Urinary bladder (tissue), 4 donors: ENCODE measurements around the gene PRDM11. TPM values are rescaled to one million over a fixed set of nuclear protein-coding genes. Genes with fewer than 3 reads are reported as not detected.
A peak's percentile ranks its signal among the peaks of the same experiment; 100 is the strongest.

Source experiments
- DNase-seq: peaks from one replicate; pipeline ENCODE4 v3.0.0-alpha.2; 2015; ENCODE audit errors: extremely low spot score
- H3K27ac ChIP-seq: one replicate; pipeline ENCODE4 v1.5.1; 2013; ENCODE audit warnings: low read depth, mild to moderate bottlenecking, moderate library complexity
- H3K36me3 ChIP-seq: one replicate; pipeline ENCODE4 v1.6.1; 2013; ENCODE audit warnings: mild to moderate bottlenecking, moderate library complexity; ENCODE audit not compliant: insufficient read depth
- H3K4me1 ChIP-seq: one replicate; pipeline ENCODE4 v1.6.1; 2013; ENCODE audit warnings: mild to moderate bottlenecking, moderate library complexity; ENCODE audit not compliant: insufficient read depth
- H3K4me3 ChIP-seq: one replicate; pipeline ENCODE4 v1.5.1; 2013; ENCODE audit warnings: low read depth, low read length
- WGBS: extraction: QIAGEN DNeasy Blood & Tissue Kit; methylation state at CpG from one replicate; pipeline ENCODE4 v1.1.7; 2013; 5-methylcytosine and 5-hydroxymethylcytosine counted together
- polyA plus RNA-seq: library from polyadenylated mRNA; stranded (reverse); fragments of 200-250 nt; gene quantifications from one replicate; pipeline ENCODE4 v1.2.3, GENCODE V29; 2013
- total RNA-seq: library from RNA; depleted of rRNA; stranded (reverse); fragments of >200 nt; gene quantifications from one replicate; pipeline ENCODE4 v1.2.3, GENCODE V29; 2014
- donor health status: healthy with polysubstance abuse.
- donor health status: healthy.

The PRDM11 gene
- total and polyA plus RNA-seq, 2 donors: 13.7 to 17.2 TPM

DNA sequence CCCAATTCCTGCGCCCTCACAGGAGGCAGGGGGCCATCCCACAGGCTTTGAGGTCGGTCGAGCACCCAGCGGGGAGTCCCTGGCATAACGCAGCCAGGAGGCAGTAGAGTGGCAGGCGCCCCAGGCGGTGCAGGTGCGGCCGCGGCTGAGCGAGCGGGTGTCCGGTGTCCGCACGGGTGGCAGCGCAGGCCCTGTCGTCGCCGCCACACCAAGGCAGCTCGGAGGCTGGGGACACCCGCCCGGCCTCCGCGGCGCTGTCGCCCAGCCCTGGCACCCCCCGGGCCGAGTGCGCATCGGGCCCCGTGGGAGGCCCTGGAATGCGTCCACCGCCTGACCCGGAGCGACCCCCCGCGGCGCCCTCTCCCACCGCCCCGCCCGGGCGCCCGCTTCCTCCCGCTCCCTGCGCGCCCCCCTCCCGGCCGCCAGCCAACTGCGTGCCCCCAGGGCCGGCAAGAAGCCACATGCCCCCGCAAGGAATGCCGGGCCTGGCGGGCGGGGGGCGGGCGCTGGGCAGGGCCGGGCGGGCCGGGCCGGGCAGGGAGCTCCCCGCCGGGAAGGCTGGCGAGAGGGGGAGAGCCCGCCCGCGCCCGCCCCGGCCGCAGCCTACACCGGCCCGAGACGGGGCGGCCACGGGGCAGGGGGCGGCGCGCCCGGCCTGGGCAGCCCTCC lies 33.9 kb downstream of the PRDM11 start:
- WGBS: 1% methylated on average over 77 of the region's 78 CpGs
- no peak for DNase-seq
- Histone ChIP-seq H3K27ac (peak overlapping the region; percentile 76), H3K4me3 (peak overlapping the region; percentile 79), H3K36me3 (no peaks in the 10 kb centered on the region), H3K4me1 (no peaks in the 10 kb centered on the region)

DNA sequence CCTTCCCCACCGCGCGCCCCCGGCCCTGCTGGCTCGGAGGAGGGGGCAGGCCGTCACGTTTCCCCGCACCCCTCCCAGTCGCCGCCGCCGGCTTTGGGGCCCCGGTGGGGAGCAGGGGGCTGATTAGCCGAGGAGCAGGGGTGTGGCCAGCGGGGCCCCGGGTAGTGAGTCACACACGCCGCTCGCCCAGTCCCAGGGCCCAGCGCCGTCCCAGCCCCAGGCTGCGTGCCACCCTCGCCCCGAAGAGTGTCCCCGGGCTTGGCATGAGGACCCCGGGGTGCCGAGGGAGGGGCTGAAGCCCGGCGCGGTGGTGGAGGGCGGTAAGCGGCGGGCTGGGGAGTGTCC lies 34.4 kb downstream of the PRDM11 start:
- Histone ChIP-seq H3K36me3 (no peaks in the 10 kb centered on the region), H3K27ac (peak overlapping the region; percentile 76), H3K4me3 (peak overlapping the region; percentile 79), H3K4me1 (no peaks in the 10 kb centered on the region)
- DNase-seq: no peak
- WGBS: 1% methylated on average over 32 of the region's 33 CpGs

DNA sequence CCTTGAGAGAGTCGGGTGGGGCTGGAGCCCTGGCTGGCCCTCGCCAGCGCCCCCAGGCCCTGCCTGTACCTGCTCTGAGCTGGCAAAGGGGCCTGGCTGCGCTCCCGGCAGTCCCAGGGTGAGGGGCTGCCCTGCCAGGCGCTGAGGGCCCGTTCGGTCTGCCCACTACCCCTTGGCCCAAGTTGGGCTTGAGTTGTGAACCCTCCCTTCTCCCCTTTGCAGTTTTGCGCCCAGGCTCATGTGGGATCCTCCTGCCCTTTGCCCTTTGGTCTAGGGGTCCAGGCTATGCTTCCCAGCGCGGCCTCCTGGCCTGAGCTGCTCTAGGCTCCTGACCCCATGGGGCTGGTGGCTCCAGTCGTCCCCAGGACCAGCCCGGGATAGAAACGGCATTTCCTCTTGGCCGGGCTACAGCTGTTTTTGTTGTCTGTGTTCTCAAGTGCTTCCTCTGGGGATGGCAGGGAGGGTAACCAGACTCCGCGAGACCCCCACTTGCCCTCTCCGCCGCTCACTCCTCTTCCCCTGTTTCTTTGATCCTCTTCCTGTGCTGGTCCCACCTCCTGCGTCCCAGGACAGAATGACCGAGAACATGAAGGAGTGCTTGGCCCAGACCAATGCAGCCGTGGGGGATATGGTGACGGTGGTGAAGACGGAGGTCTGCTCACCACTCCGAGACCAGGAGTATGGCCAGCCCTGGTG lies 34.9 kb downstream of the PRDM11 start:
- H3K4me1 ChIP-seq: no peaks in the 10 kb centered on the region
- no peaks in the 10 kb centered on the region for H3K36me3 ChIP-seq
- 44% methylated on average over 25 of the region's 25 CpGs for WGBS
- DNase-seq: no peak
- peak overlapping the region; percentile 79 for H3K4me3 ChIP-seq
- peak overlapping the region; percentile 76 for H3K27ac ChIP-seq

DNA sequence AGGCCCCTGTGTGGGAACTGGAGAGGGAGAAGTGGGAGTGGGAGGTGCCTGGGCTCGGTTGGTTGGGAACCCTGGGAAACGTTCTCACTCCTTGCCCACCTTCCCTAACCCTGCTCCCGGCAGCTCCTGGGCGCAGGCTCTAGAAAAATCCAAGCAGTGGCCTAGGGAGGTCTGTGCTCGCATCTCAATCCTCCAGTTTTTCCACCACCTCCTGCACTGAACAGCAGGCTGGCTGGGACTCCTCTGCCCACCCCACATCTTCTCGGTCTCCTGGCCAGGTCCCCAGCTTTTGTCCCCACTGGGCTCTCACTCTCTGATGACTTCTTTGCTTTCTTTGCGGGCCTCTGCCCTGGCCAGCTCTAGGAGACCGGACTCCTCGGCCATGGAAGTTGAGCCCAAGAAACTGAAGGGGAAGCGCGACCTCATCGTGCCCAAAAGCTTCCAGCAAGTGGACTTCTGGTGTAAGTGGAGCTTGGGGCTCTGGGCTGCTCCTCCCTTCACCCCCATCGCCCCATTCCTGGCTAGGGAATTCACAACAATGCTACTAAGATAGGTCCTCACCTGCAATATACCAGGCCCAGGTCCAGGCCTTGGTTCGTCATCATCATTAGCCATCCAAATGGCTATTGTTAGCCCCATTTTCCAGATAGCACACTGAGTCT lies 35.6 kb downstream of the PRDM11 start:
- peak overlapping the region; percentile 79 for H3K4me3 ChIP-seq
- WGBS: 90% methylated on average over 14 of the region's 14 CpGs
- no peak for DNase-seq
- H3K27ac ChIP-seq: peak overlapping the region; percentile 31
- no peaks in the 10 kb centered on the region for H3K36me3 ChIP-seq
- no peaks in the 10 kb centered on the region for H3K4me1 ChIP-seq

DNA sequence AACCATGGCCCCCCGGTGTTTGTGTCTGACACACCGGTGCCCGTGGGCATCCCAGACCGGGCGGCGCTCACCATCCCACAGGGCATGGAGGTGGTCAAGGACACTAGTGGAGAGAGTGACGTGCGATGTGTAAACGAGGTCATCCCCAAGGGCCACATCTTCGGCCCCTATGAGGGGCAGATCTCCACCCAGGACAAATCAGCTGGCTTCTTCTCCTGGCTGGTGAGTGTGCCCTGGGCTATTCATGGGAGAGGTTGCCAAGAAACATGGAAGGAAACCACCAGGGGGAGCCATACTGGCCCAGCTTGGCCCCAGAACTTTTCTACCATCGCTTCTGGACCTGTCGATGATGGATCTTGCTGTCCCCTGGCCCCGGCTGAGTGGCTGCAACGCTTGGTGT lies 36.5 kb downstream of the PRDM11 start:
- DNase-seq: no peak
- Histone ChIP-seq H3K36me3 (no peaks in the 10 kb centered on the region), H3K4me3 (no peak overlapping the region), H3K27ac (no peak overlapping the region), H3K4me1 (no peaks in the 10 kb centered on the region)
- WGBS: 94% methylated on average over 14 of the region's 14 CpGs

DNA sequence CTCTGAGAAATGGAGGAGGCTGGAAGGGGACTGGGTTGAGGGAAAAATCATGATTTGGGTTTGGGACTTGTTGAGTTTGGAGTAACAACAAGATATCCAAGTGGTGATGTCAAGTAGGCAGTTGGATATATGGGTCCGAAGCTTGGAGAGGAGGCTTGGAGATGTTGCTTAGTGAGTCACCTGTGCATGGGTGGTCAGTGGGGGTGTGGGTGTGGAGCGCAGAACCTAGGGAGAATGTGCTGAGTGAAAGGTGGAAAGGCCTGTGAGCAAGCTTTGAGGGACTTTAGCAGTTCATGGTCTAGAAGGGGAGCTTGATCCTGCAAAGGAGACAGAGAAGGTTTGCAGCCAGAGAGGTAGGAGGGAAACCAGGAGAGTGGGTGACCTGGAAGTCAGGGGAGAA lies 38.2 kb downstream of the PRDM11 start:
- H3K36me3 ChIP-seq: no peaks in the 10 kb centered on the region
- H3K27ac ChIP-seq: no peak overlapping the region
- 93% methylated on average over 2 of the region's 2 CpGs for WGBS
- H3K4me3 ChIP-seq: no peak overlapping the region
- no peak for DNase-seq
- H3K4me1 ChIP-seq: no peaks in the 10 kb centered on the region

DNA sequence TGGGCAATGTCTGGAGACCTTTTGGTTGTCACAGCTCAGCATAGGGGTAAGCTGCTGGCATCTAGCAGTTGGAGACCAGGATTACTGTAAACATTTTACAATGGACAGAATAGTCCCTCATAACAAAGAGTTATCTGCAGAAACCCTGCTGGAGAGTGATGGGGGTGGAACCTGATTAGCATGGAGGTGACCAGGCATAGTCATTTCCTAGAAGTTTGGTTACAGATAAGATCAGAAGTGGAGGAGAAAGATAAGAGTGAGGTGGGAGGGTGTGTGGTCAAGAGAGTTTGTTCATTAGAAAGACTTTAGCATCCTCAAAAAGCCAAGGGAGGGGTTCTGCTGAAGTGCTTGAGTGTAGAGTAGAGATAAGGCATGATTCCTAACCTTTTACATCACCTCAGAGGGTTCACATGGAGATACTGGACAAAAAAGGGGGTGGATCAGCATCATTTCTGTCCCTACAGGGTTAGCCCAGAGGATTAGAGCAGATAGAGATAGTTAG lies 38.8 kb downstream of the PRDM11 start:
- H3K27ac ChIP-seq: no peak overlapping the region
- DNase-seq: no peak
- H3K36me3 ChIP-seq: no peaks in the 10 kb centered on the region
- no peaks in the 10 kb centered on the region for H3K4me1 ChIP-seq
- no peak overlapping the region for H3K4me3 ChIP-seq

DNA sequence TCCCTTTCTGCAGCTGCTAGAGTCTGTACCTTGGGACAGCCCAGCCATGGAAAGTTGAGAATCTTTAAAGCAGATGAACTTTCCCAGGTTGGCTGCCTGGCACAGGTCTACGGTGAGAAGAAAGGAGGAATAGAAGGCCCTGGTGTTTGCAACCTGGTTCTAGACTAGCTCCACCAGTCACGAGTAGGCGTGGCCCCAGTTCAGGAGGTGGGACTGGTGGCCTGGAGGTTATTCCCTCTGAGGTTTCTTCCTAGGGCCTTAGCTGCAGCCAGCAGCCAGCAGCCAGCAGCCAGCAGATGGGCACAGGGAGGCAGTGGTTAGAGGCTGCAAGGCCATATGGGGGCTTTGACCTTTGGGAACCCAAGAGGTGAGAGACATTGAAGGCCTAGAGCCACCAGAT lies 40.9 kb downstream of the PRDM11 start:
- 96% methylated on average over 3 of the region's 3 CpGs for WGBS
- Histone ChIP-seq H3K36me3 (no peaks in the 10 kb centered on the region), H3K27ac (no peak overlapping the region), H3K4me1 (no peaks in the 10 kb centered on the region), H3K4me3 (no peak overlapping the region)
- DNase-seq: no peak

DNA sequence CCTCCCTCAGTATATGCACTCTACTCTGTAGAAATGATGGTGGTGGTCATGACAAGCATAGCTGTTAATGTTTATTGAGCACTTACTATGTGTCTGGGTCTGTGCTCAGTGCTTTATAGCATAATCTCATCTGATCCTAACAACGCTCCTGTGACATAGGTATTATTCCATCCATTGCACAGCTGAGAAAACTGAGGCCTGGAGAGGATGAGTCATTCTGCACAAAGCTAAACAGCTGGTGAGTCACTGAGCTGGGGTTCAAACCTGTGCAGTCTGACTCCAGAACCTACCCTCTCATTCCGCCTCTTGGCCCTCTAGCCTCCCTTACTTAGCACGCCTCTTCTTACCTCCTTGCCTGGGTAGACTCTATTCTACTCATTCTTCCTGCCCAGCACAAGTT lies 41.7 kb downstream of the PRDM11 start:
- Histone ChIP-seq H3K27ac (no peak overlapping the region), H3K4me1 (no peaks in the 10 kb centered on the region), H3K4me3 (no peak overlapping the region), H3K36me3 (no peaks in the 10 kb centered on the region)
- 98% methylated on average over 3 of the region's 3 CpGs for WGBS
- DNase-seq: no peak

- Histone ChIP-seq H3K4me3 (no peak overlapping the region), H3K27ac (no peak overlapping the region), H3K36me3 (no peaks in the 10 kb centered on the region), H3K4me1 (no peaks in the 10 kb centered on the region)
- WGBS: 76% methylated on average over 5 of the region's 5 CpGs
- DNase-seq: no peak
These were observed 42.8 kb downstream of the PRDM11 start for GRCh38 chr11:45189230-45189629.

GRCh38 chr11:45193695-45194094 lies 47.3 kb downstream of the PRDM11 start:
- Histone ChIP-seq H3K36me3 (no peaks in the 10 kb centered on the region), H3K4me3 (no peak overlapping the region), H3K27ac (no peak overlapping the region), H3K4me1 (no peaks in the 10 kb centered on the region)
- 60% methylated on average over 6 of the region's 6 CpGs for WGBS
- no peak for DNase-seq

GRCh38 chr11:45204761-45205160 lies 58.3 kb downstream of the PRDM11 start:
- DNase-seq: no peak
- Histone ChIP-seq H3K4me3 (no peak overlapping the region), H3K36me3 (no peaks in the 10 kb centered on the region), H3K4me1 (no peaks in the 10 kb centered on the region), H3K27ac (no peak overlapping the region)
- WGBS: 61% methylated on average over 8 of the region's 8 CpGs

GRCh38 chr11:45205978-45206377 lies 59.5 kb downstream of the PRDM11 start:
- WGBS: 65% methylated on average over 7 of the region's 7 CpGs

DNA sequence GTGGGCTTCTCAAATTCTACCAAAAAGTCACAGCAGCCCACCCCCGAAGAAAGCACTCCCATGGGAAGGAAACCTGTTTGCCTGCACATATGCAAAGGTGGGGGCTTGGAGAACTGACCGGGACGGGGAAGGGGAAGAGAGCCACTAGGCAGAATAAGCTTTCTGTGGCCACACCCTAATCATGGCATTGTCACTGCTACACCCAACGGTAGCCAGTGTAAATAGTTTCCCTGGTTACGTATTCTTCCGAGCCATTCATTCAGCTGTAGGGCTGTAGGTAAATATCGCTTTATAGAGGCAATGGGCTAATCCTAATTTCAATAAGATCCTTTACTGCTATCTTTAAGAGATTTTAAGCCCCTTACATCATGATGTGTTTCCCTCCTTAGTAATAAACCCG lies 61.7 kb downstream of the PRDM11 start:
- 83% methylated on average over 8 of the region's 8 CpGs for WGBS
- peak; percentile 25 for DNase-seq
- H3K4me1 ChIP-seq: no peaks in the 10 kb centered on the region
- H3K27ac ChIP-seq: no peak overlapping the region
- no peak overlapping the region for H3K4me3 ChIP-seq
- H3K36me3 ChIP-seq: peaks cover 3% of the 10 kb centered on the region

More at GRCh38 chr11:45205978-45206377, 59.5 kb downstream of the PRDM11 start:
- no peak overlapping the region for H3K27ac ChIP-seq
- no peak for DNase-seq
- H3K4me1 ChIP-seq: no peaks in the 10 kb centered on the region
- no peak overlapping the region for H3K4me3 ChIP-seq
- H3K36me3 ChIP-seq: no peaks in the 10 kb centered on the region
